ENCODE data around the gene SIX1. TPM values are rescaled to one million over a fixed set of nuclear protein-coding genes. Genes with fewer than 3 reads are reported as not detected.

Gene SIX1
- total and polyA plus RNA-seq, 2 of the 4 experiments (the other 2 are of a cell fraction) = 7.7 to 15.0 TPM

DNA sequence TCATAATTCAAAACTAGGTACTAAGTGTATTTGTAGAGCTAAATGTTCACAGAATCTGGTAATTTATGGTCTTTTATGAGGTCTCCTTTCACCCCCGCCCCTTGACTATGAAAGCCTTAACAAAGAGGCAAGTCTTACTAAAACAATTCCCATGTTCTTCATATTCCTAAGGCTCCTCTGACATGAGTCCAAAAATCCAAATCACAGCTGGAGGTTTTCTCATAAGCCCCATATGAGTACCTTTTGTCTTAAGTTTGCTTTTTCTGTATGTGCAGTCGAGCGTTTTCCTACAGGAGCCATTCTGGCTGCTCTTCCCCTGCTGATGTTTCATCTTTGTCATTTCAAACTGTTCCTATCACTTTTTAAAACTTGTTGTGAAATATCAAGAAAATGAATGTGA, 55.2 kb downstream of the SIX1 start:
- Histone ChIP-seq H2AK9ac (replicated peaks; ENCODE audit: low read depth, low read length, poor library complexity) (no peak overlapping the region), H3K14ac (replicated peaks; ENCODE audit: low read depth, low read length) (no peak overlapping the region), H2BK20ac (ENCODE audit: low read depth, low read length) (no peak overlapping the region), H3K4ac (ENCODE audit: low read depth, low read length) (no peak overlapping the region), H3K56ac (ENCODE audit: extremely low read depth, insufficient read depth, low read length) (no peak overlapping the region), H3K36me3 (ENCODE audit: control insufficient read depth, insufficient read depth, low read length) (no peaks in the 10 kb centered on the region), H3K23ac (ENCODE audit: low read depth, low read length) (no peak overlapping the region), H3K18ac (ENCODE audit: low read depth, low read length) (no peak overlapping the region), H2BK5ac (ENCODE audit: low read depth, low read length, poor library complexity, severe bottlenecking) (no peak overlapping the region), H3K79me1 (ENCODE audit: low read depth in 1 of 2, low read length in 2 of 2) (no peaks in the 10 kb centered on the region), H4K91ac (ENCODE audit: insufficient read depth, low read depth, low read length) (no peak overlapping the region), H3K27me3 (ENCODE audit: control insufficient read depth, insufficient read depth, low read length) (no peaks in the 10 kb centered on the region), H3K9me3 (ENCODE audit: control insufficient read depth, insufficient read depth, low read length) (no peaks in the 10 kb centered on the region), H3K4me1 (ENCODE audit: control insufficient read depth, insufficient read depth, low read length) (0 out of 2 replicates have a peak, but pooled peaks cover 2% of the 10 kb centered on the region), H3K4me2 (ENCODE audit: low read depth, low read length) (no peak overlapping the region), H3K4me3 (ENCODE audit: insufficient read depth, low read depth, low read length) (no peak overlapping the region), H3K27ac (ENCODE audit: insufficient read depth, low read length) (no peak overlapping the region), H4K8ac (ENCODE audit: low read depth in 2 of 2, low read length in 2 of 2) (no peak overlapping the region), H3K9ac (ENCODE audit: low read depth, low read length) (no peak overlapping the region), H4K5ac (ENCODE audit: low read depth, low read length) (no peak overlapping the region), H4K20me1 (ENCODE audit: insufficient read depth, low read length) (no peaks in the 10 kb centered on the region), H2BK120ac (ENCODE audit: low read depth, low read length) (no peak overlapping the region), H2AK5ac (ENCODE audit: low read depth, low read length) (no peak overlapping the region), H2AFZ (replicated peaks; ENCODE audit: low read length, poor library complexity) (no peak overlapping the region), H3K9me1 (ENCODE audit: insufficient read depth, low read length) (no peaks in the 10 kb centered on the region), H2BK15ac (ENCODE audit: low read depth, low read length) (no peak overlapping the region)
- TF ChIP-seq MXI1 (IDR thresholded peaks at IDR 0.05; ENCODE audit: borderline replicate concordance, low read depth, low read length) (no peak), CHD1 (IDR thresholded peaks at IDR 0.05; ENCODE audit: low read depth, low read length) (no peak), RCOR1 (IDR thresholded peaks at IDR 0.05; ENCODE audit: insufficient replicate concordance, low read length) (no peak), FOS (IDR thresholded peaks at IDR 0.05; ENCODE audit: low read depth, low read length) (no peak), RAD21 (IDR thresholded peaks at IDR 0.05; ENCODE audit: low read length) (no peak), MAZ (IDR thresholded peaks at IDR 0.05; ENCODE audit: borderline replicate concordance, low read depth, low read length) (no peak), NFE2L2 (IDR thresholded peaks at IDR 0.05; ENCODE audit: low read depth, low read length) (no peak)
- TF ChIP-seq, protein P1, sequence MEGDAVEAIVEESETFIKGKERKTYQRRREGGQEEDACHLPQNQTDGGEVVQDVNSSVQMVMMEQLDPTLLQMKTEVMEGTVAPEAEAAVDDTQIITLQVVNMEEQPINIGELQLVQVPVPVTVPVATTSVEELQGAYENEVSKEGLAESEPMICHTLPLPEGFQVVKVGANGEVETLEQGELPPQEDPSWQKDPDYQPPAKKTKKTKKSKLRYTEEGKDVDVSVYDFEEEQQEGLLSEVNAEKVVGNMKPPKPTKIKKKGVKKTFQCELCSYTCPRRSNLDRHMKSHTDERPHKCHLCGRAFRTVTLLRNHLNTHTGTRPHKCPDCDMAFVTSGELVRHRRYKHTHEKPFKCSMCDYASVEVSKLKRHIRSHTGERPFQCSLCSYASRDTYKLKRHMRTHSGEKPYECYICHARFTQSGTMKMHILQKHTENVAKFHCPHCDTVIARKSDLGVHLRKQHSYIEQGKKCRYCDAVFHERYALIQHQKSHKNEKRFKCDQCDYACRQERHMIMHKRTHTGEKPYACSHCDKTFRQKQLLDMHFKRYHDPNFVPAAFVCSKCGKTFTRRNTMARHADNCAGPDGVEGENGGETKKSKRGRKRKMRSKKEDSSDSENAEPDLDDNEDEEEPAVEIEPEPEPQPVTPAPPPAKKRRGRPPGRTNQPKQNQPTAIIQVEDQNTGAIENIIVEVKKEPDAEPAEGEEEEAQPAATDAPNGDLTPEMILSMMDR (conservative IDR thresholded peaks at IDR 0.05; ENCODE audit: low read depth, low read length) = no peak
- WGBS, 2 experiments (ENCODE audit: extremely low coverage in 2 of 2, insufficient read length in 1 of 2) = no CpG with 5 or more reads among the region's 3 CpGs
- ChIA-PET POLR2A (ENCODE audit: unreplicated experiment) (no interaction called here), CTCF (no interaction called here)
- ATAC-seq (ENCODE audit: low read depth) (no peak), DNase-seq (no peak)
- dilution Hi-C loops (cut with HindIII; ENCODE audit: low sequenced_read_pairs, unreplicated experiment) (no loop called here), in situ Hi-C loops (cut with MboI; ENCODE audit: low sequenced_read_pairs) (no loop called here), intact Hi-C loops (cut with micrococcal nuclease) (no loop called here)
- BruUV-seq (replicated peaks) = no TSS peak

Other genes starting within 250 kb of the SIX1 start
- 0.28 and 0.36 TPM in 2 replicates for gene C14orf39, start 163.4 kb downstream of the SIX1 start, total RNA-seq (2012; rRNA removed)
- gene C14orf39, start 163.4 kb downstream of the SIX1 start, polyA plus RNA-seq (2012; rRNA removed) = 0.38 and 0.70 TPM in 2 replicates
- gene SIX6, start 140.3 kb downstream of the SIX1 start, total RNA-seq (2012; rRNA removed) = not detected in 2 replicates
- gene SIX6, start 140.3 kb downstream of the SIX1 start, polyA plus RNA-seq (2012; rRNA removed) = not detected in 2 replicates
- gene SIX4, start 74.9 kb upstream of the SIX1 start, total RNA-seq (2012; rRNA removed) = 28.1 and 42.7 TPM in 2 replicates
- 5.5 and 7.1 TPM in 2 replicates for gene SIX4, start 74.9 kb upstream of the SIX1 start, polyA plus RNA-seq (2012; rRNA removed)
- 48.2 and 53.9 TPM in 2 replicates for gene MNAT1, start 85.3 kb upstream of the SIX1 start, total RNA-seq (2012; rRNA removed)
- 46.3 and 53.0 TPM in 2 replicates for gene MNAT1, start 85.3 kb upstream of the SIX1 start, polyA plus RNA-seq (2012; rRNA removed)